ENCODE data around the gene NPHP4.
A peak's percentile ranks its signal among the peaks of the same experiment; 100 is the strongest.

The NPHP4 gene

GRCh38 chr1:5989286-5989605 is 3.0 kb downstream of the NPHP4 start:
- no peak for DNase-seq

- DNase-seq = no peak
These were observed 3.5 kb downstream of the NPHP4 start for GRCh38 chr1:5988596-5989285.

DNA sequence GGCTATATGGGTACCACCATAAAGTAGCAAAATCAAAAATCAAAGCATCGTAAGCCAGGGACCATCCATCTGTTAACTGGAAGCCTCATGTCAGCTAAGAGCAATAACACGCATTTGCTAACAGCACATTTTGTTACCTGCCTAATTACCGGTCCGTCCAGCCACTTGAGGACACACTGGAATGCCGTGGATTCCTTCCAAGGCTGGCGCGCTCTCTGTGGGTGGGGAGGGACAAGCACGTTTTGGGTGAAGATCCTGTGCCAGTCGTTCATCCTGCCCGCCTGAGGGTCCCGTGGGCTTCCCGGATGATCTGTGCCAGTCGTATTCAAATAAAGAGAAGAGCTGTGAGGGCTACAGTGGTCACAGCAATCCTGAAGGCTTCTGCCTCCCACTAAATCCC is 6.2 kb downstream of the NPHP4 start:
- no peak for DNase-seq

- DNase-seq = no peak
These were observed 7.0 kb downstream of the NPHP4 start for GRCh38 chr1:5985250-5985649.

DNA sequence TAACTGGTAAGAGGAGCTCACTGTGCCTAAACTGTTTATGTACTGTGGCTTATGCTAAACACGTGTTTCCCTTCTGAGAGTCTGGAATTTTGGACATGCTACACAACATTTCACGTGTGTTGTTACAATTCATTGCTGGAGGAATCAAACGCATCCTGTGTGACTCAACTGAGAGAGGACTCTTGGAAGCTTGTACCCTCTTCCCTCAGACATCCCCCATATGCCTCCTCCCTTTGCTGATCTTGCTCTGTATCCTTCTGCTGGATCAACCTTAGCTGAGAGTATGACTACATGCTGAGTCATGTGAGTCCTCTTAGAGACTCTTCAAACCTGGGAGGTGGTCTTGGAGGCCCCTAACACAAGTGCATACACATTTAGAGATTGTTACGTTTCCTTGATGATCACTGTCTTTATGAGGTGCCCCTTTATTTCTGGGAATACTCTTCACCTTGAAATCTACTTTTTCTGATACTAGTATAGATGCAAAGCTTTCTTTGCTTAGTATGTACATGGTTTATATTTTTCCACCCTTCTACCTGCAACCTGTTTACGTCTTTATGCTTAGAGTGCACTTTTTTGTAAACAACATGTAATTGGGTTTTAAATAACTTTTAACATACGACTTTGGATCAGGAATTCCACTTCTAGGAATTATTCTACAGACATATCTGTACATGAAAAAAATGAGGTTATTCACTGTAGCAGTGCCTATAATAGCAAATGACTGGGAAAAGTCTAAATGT is 8.7 kb downstream of the NPHP4 start:
- DNase-seq = no peak

GRCh38 chr1:5982868-5983267 is 9.4 kb downstream of the NPHP4 start:
- no peak for DNase-seq

DNA sequence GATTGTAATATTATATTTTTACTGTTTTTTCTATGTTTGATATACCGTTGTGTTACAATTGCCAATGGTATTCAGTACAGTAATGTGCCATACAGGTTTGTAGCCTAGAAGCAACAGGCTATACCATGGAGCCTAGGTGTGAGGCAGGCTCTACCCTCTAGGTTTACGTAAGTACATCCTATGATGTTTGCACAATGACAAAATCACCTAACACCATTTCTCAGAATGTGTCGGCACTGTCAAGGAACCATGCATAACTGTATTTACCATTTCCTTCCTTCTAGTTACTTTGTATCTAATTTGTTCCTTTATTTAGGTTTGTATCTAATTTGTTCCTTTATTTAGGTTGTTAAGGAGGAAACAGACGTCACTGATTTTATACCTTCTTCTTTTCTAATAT is 9.9 kb downstream of the NPHP4 start:
- DNase-seq = no peak

DNA sequence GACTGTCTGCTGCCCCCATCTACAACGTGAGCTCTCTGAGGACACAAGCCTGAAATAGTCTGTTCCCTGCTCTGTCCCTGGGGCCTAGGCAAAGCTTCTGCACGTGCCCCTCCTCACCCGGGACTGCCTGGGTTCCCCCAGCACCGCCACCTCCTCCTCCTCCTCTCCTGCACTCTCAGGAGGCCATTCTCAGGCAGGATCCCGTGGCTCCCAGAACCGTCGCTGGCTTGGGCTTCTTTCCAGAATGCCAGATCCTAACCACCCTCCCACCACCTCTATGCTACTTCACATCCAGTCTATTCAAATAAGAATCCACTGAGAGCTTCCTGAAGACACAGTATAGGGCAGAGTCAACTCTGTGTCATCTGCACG is 11.2 kb downstream of the NPHP4 start:
- DNase-seq = no peak

GRCh38 chr1:5980314-5981008 is 11.8 kb downstream of the NPHP4 start:
- no peak for DNase-seq

GRCh38 chr1:5979536-5980313 is 12.5 kb downstream of the NPHP4 start:
- DNase-seq = no peak

DNA sequence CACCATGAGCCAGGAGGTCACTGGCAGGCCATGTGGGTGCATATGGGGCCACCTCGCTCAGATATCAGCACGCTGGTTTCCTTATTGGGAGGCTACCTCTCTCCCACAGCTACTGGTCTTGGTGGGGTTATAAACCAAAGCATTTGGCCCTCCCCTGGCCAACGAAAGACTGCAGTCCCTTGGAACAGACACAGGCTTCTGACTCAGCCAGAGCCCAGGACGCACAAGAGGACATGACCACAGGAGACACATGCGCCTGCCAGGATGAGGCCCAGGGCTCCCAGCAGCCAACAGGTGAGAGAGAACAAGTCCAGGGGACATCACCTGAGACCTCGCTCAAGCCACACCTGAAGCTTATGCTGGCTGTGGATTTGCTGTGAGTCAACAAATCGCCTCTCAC is 13.8 kb downstream of the NPHP4 start:
- no peak for DNase-seq

DNA sequence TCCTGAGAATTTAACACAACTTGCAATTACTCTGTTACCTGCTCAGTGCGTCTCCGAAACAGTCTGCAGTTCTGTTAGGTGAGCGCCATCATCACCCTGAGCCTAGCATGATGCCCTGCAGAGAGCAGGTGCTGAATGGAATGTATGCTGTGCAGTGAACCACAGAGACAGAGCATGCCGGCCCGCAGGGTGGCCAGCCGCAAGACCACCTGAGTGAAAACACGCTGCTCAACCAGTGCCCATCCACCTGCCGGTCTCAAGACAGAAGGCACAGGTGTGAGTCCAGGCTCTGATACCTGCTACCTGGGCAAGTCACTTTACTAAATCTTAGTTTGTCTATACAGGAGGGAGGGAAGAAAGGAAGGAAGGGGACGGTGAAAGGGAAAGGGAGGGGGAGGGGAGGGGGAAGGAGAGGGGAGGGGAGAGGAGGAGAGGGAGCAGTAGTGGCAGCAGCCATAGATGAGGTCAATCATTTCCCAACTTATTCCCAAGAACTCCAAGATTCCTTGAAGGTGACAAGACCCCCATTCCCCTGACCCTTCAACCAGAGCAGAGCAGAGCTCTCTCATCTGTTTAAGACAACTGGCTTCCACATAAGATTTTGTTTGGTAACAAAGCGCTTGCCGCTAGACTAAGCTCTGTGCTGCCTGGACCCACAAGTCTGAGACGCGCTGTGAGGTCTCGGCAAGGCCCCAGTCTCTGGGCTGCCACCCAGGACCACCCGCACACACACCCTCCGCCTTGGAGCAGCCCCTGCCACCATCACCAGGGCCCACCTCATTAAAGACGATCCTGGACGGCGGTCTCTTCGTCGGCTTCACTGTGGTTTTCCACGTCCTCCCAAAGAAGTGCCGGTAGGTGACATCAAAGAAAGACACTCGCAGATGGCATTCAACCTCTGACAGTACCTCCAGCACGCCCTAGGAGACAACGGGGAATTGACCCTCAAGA is 14.5 kb downstream of the NPHP4 start:
- DNase-seq = no peak

DNA sequence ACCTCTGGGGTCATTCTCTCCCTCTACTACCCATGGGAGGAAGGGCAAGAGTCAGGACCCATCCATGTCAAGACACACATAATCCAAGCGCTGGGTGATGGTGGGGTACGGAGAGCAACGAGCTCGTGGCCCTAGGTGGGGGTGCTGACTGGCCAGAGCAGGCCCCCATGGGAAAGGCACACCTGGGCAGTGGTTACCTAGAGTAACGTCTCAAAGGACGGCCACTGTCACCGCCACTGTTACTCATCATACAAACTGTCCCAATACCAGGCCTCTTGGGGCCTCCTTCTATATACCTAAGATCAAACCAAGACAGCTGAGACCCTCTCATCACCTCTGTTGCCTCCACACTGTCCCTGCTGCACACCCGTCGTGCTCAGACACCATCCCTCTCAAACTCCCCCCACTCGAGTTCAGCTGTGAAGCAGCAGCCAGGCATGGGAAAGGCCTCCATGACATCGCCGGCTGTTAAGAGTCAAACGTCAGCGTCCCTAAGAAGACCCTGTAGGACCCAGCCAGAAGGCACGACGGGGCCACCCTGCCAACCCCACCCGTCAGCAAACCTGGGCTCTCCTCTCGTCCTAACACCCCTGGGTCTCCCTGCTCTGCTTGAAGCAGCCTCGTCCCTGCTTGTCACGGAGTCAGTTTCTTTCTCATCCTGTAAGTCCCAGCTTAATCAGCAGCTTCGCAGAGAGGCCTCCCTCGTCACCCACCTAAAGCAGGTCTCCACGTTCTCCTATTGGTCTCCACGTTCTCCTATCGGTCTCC is 15.3 kb downstream of the NPHP4 start:
- no peak for DNase-seq

DNA sequence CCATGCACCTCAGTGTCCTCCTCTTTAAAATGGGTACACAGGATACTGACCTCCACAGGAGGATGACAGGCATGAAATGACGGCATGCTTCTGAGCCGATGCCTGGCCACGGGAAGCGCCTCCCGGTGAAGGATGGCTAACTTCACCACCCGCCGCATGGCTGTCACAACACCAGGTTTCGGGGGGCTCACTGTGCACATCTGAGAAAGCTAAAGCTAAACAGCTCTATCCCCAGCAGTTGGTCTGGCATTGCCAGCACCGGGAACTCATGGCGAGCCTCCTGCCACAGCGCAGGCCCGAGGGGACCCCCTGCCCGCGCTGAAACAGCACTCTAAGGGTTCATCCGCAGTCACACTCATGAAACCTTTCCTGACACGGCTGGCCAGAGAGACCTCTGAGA is 16.0 kb downstream of the NPHP4 start:
- no peak for DNase-seq

- peak; percentile 11 to 44 for DNase-seq
These were observed 16.9 kb downstream of the NPHP4 start for GRCh38 chr1:5975133-5975880.

GRCh38 chr1:5974631-5975030 is 17.6 kb downstream of the NPHP4 start:
- DNase-seq = no peak

DNA sequence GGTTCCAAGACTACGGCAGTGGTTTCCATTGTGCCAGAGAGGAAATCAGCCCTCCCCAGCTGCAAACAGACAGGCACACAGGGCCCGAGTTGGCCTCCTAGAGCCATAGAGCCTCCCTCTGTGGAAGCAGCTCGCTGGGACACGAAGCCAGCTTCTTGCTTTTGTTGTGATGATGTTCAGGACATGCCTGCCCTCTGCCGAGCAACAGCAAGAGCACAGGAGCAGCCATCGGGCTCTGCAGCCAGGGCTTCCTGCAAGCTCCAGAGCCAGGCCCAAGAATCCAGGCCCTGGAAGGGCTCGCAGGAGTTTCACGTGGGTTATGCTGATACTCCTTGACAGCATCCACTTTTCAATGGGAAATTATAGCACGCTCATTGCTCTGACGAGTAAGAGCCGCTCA is 18.5 kb downstream of the NPHP4 start:
- DNase-seq = no peak

DNA sequence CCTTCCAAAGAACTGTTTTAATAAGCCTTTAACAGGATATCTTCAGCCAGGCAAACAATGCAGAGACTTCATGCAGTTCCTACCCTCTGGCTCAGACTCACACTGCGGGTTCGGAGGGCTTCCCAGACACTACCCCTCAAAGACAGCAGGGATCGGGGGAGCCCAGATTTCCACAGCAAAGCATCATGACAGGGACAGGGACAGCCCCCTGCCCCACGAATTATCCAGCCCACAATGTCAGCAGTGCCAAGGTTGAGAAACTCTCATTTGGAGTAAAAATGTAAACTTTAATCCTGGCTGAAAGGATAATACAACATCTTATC is 20.1 kb downstream of the NPHP4 start:
- DNase-seq = no peak

DNA sequence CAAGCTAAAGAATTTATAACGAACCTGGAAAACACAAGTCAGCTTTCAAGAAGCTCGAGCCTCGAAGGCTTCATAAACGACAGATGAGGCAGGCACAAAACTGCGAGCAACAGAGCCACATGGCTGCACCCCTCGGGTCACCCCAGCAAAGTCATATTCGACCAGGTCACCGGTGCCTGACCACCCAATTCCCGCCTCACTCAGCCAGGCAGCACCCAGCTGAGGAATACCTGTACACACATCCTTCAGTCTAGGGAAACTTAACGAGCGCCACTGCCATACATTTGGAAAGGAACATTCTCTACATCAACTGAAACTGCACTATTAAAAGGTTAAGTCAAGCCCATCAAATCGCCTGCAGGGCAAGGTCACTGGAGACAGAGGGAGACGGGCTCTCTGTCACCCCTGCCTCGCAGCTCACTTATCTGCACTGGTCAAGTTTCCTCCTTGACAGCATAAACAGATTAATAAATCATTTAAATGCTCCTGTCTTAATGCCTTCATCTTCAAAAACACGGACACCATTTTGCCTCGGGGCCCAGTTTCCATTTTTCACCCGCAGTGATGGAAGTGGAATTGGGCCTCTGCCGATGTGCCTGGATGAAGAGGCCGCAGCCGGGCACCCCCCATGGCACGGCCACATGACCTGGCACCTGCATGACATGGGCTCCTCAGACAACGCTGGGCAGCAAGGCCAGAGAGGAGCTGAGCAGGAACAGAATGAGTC is 20.6 kb downstream of the NPHP4 start:
- no peak for DNase-seq

GRCh38 chr1:5970610-5971273 is 21.5 kb downstream of the NPHP4 start:
- no peak for DNase-seq
